Measurements from ENCODE around the gene VOPP1. TPM values are rescaled to one million over a fixed set of nuclear protein-coding genes. Genes with fewer than 3 reads are reported as not detected.

The VOPP1 gene
- total RNA-seq, 1 experiment from 2014 or later, result 21.6 TPM

GRCh38 chr7:55567571-55567970 is 4.7 kb downstream of the VOPP1 start:
- no peaks in the 10 kb centered on the region for H3K79me2 ChIP-seq (ENCODE audit: low read length)
- H3K9ac ChIP-seq (ENCODE audit: low read length), result no peak overlapping the region
- no peak overlapping the region for H2AFZ ChIP-seq (ENCODE audit: low read length)
- no peaks in the 10 kb centered on the region for H3K36me3 ChIP-seq (ENCODE audit: insufficient read depth, low read length)
- peaks cover 31% of the 10 kb centered on the region for H3K4me1 ChIP-seq (ENCODE audit: low read length)
- no peak overlapping the region for H3K4me2 ChIP-seq (ENCODE audit: low read depth, low read length, poor library complexity, severe bottlenecking)
- H3K27me3 ChIP-seq (ENCODE audit: low read length), result peaks cover 8% of the 10 kb centered on the region
- no peaks in the 10 kb centered on the region for H3K9me3 ChIP-seq (ENCODE audit: low read length)
- DNase-seq, result no peak
- H4K20me1 ChIP-seq (ENCODE audit: insufficient read depth, low read depth, low read length), result peaks cover 54% of the 10 kb centered on the region
- no peaks in the 10 kb centered on the region for H3K9me2 ChIP-seq (replicated peaks; ENCODE audit: insufficient read depth, low read length)
- H3K4me3 ChIP-seq (ENCODE audit: low read length), result no peak overlapping the region
- H3K27ac ChIP-seq (ENCODE audit: low read length), result no peak overlapping the region

- H4K20me1 ChIP-seq (ENCODE audit: insufficient read depth, low read depth, low read length), result peaks cover 59% of the 10 kb centered on the region
- no peak for DNase-seq
- H3K79me2 ChIP-seq (ENCODE audit: low read length), result no peaks in the 10 kb centered on the region
- no peak overlapping the region for H3K4me2 ChIP-seq (ENCODE audit: low read depth, low read length, poor library complexity, severe bottlenecking)
- H2AFZ ChIP-seq (ENCODE audit: low read length), result no peak overlapping the region
- H3K9me3 ChIP-seq (ENCODE audit: low read length), result no peaks in the 10 kb centered on the region
- H3K27me3 ChIP-seq (ENCODE audit: low read length), result peaks cover 5% of the 10 kb centered on the region; the same call in 1 of the 2 replicates
- H3K9me2 ChIP-seq (replicated peaks; ENCODE audit: insufficient read depth, low read length), result no peaks in the 10 kb centered on the region
- H3K27ac ChIP-seq (ENCODE audit: low read length), result no peak overlapping the region
- no peaks in the 10 kb centered on the region for H3K36me3 ChIP-seq (ENCODE audit: insufficient read depth, low read length)
- no peak overlapping the region for H3K4me3 ChIP-seq (ENCODE audit: low read length)
- H3K4me1 ChIP-seq (ENCODE audit: low read length), result peaks cover 18% of the 10 kb centered on the region
- no peak overlapping the region for H3K9ac ChIP-seq (ENCODE audit: low read length)
Observed at GRCh38 chr7:55565681-55566080, 6.6 kb downstream of the VOPP1 start.

- H2AFZ ChIP-seq (ENCODE audit: low read length), result no peak overlapping the region
- peaks cover 57% of the 10 kb centered on the region for H4K20me1 ChIP-seq (ENCODE audit: insufficient read depth, low read depth, low read length)
- H3K79me2 ChIP-seq (ENCODE audit: low read length), result no peaks in the 10 kb centered on the region
- H3K36me3 ChIP-seq (ENCODE audit: insufficient read depth, low read length), result no peaks in the 10 kb centered on the region
- H3K9me2 ChIP-seq (replicated peaks; ENCODE audit: insufficient read depth, low read length), result no peaks in the 10 kb centered on the region
- H3K27ac ChIP-seq (ENCODE audit: low read length), result no peak overlapping the region
- no peak overlapping the region for H3K4me2 ChIP-seq (ENCODE audit: low read depth, low read length, poor library complexity, severe bottlenecking)
- H3K4me3 ChIP-seq (ENCODE audit: low read length), result no peak overlapping the region
- no peaks in the 10 kb centered on the region; the same call in 1 of the 2 replicates for H3K4me1 ChIP-seq (ENCODE audit: low read length)
- H3K9ac ChIP-seq (ENCODE audit: low read length), result no peak overlapping the region
- DNase-seq, result no peak
- no peaks in the 10 kb centered on the region for H3K9me3 ChIP-seq (ENCODE audit: low read length)
- no peaks in the 10 kb centered on the region for H3K27me3 ChIP-seq (ENCODE audit: low read length)
Observed at GRCh38 chr7:55563596-55564325, 8.5 kb downstream of the VOPP1 start.

- no peaks in the 10 kb centered on the region for H3K79me2 ChIP-seq (ENCODE audit: low read length)
- H3K27me3 ChIP-seq (ENCODE audit: low read length), result no peaks in the 10 kb centered on the region
- no peaks in the 10 kb centered on the region for H3K36me3 ChIP-seq (ENCODE audit: insufficient read depth, low read length)
- H3K9me3 ChIP-seq (ENCODE audit: low read length), result no peaks in the 10 kb centered on the region
- H2AFZ ChIP-seq (ENCODE audit: low read length), result no peak overlapping the region
- no peak overlapping the region for H3K9ac ChIP-seq (ENCODE audit: low read length)
- H4K20me1 ChIP-seq (ENCODE audit: insufficient read depth, low read depth, low read length), result peaks cover 61% of the 10 kb centered on the region
- H3K9me2 ChIP-seq (replicated peaks; ENCODE audit: insufficient read depth, low read length), result no peaks in the 10 kb centered on the region
- H3K4me1 ChIP-seq (ENCODE audit: low read length), result peaks cover 14% of the 10 kb centered on the region
- no peak overlapping the region for H3K27ac ChIP-seq (ENCODE audit: low read length)
- no peak for DNase-seq
- no peak overlapping the region for H3K4me3 ChIP-seq (ENCODE audit: low read length)
- H3K4me2 ChIP-seq (ENCODE audit: low read depth, low read length, poor library complexity, severe bottlenecking), result no peak overlapping the region
Observed at GRCh38 chr7:55561690-55562089, 10.6 kb downstream of the VOPP1 start.

GRCh38 chr7:55558962-55559920 is 13.1 kb downstream of the VOPP1 start:
- H3K36me3 ChIP-seq (ENCODE audit: insufficient read depth, low read length), result no peaks in the 10 kb centered on the region
- H3K4me2 ChIP-seq (ENCODE audit: low read depth, low read length, poor library complexity, severe bottlenecking), result no peak overlapping the region
- no peaks in the 10 kb centered on the region for H3K79me2 ChIP-seq (ENCODE audit: low read length)
- no peaks in the 10 kb centered on the region for H3K9me3 ChIP-seq (ENCODE audit: low read length)
- DNase-seq, result no peak
- peaks cover 68% of the 10 kb centered on the region for H4K20me1 ChIP-seq (ENCODE audit: insufficient read depth, low read depth, low read length)
- H3K27me3 ChIP-seq (ENCODE audit: low read length), result no peaks in the 10 kb centered on the region
- H3K4me1 ChIP-seq (ENCODE audit: low read length), result peaks cover 21% of the 10 kb centered on the region
- H3K9ac ChIP-seq (ENCODE audit: low read length), result no peak overlapping the region
- no peak overlapping the region for H3K4me3 ChIP-seq (ENCODE audit: low read length)
- no peak overlapping the region for H2AFZ ChIP-seq (ENCODE audit: low read length)
- no peak overlapping the region for H3K27ac ChIP-seq (ENCODE audit: low read length)
- H3K9me2 ChIP-seq (replicated peaks; ENCODE audit: insufficient read depth, low read length), result no peaks in the 10 kb centered on the region

- Histone ChIP-seq H3K27me3 (ENCODE audit: low read length) (no peaks in the 10 kb centered on the region), H3K4me2 (ENCODE audit: low read depth, low read length, poor library complexity, severe bottlenecking) (peak overlapping the region; percentile 38), H3K9me3 (ENCODE audit: low read length) (no peaks in the 10 kb centered on the region), H2AFZ (ENCODE audit: low read length) (no peak overlapping the region), H3K27ac (ENCODE audit: low read length) (no peak overlapping the region), H3K79me2 (ENCODE audit: low read length) (no peaks in the 10 kb centered on the region), H3K9ac (ENCODE audit: low read length) (no peak overlapping the region), H4K20me1 (ENCODE audit: insufficient read depth, low read depth, low read length) (peaks cover 72% of the 10 kb centered on the region), H3K36me3 (ENCODE audit: insufficient read depth, low read length) (no peaks in the 10 kb centered on the region), H3K4me1 (ENCODE audit: low read length) (peaks cover 21% of the 10 kb centered on the region), H3K9me2 (replicated peaks; ENCODE audit: insufficient read depth, low read length) (no peaks in the 10 kb centered on the region), H3K4me3 (ENCODE audit: low read length) (no peak overlapping the region)
- DNase-seq, result no peak
Observed at GRCh38 chr7:55557666-55558188, 14.6 kb downstream of the VOPP1 start.

GRCh38 chr7:55556492-55556891 is 15.8 kb downstream of the VOPP1 start:
- H3K9me3 ChIP-seq (ENCODE audit: low read length), result no peaks in the 10 kb centered on the region
- no peaks in the 10 kb centered on the region for H3K79me2 ChIP-seq (ENCODE audit: low read length)
- H3K4me2 ChIP-seq (ENCODE audit: low read depth, low read length, poor library complexity, severe bottlenecking), result no peak overlapping the region
- H3K4me1 ChIP-seq (ENCODE audit: low read length), result peaks cover 21% of the 10 kb centered on the region
- H3K9ac ChIP-seq (ENCODE audit: low read length), result no peak overlapping the region
- no peaks in the 10 kb centered on the region for H3K9me2 ChIP-seq (replicated peaks; ENCODE audit: insufficient read depth, low read length)
- H4K20me1 ChIP-seq (ENCODE audit: insufficient read depth, low read depth, low read length), result peaks cover 79% of the 10 kb centered on the region
- H3K27ac ChIP-seq (ENCODE audit: low read length), result no peak overlapping the region
- no peaks in the 10 kb centered on the region for H3K27me3 ChIP-seq (ENCODE audit: low read length)
- DNase-seq, result no peak
- H3K4me3 ChIP-seq (ENCODE audit: low read length), result no peak overlapping the region
- no peak overlapping the region for H2AFZ ChIP-seq (ENCODE audit: low read length)
- H3K36me3 ChIP-seq (ENCODE audit: insufficient read depth, low read length), result no peaks in the 10 kb centered on the region

- no peak overlapping the region for H3K4me2 ChIP-seq (ENCODE audit: low read depth, low read length, poor library complexity, severe bottlenecking)
- no peaks in the 10 kb centered on the region for H3K79me2 ChIP-seq (ENCODE audit: low read length)
- H3K27ac ChIP-seq (ENCODE audit: low read length), result no peak overlapping the region
- H3K9ac ChIP-seq (ENCODE audit: low read length), result no peak overlapping the region
- H3K9me2 ChIP-seq (replicated peaks; ENCODE audit: insufficient read depth, low read length), result no peaks in the 10 kb centered on the region
- peaks cover 21% of the 10 kb centered on the region for H3K4me1 ChIP-seq (ENCODE audit: low read length)
- peaks cover 81% of the 10 kb centered on the region for H4K20me1 ChIP-seq (ENCODE audit: insufficient read depth, low read depth, low read length)
- H3K36me3 ChIP-seq (ENCODE audit: insufficient read depth, low read length), result no peaks in the 10 kb centered on the region
- H2AFZ ChIP-seq (ENCODE audit: low read length), result no peak overlapping the region
- H3K9me3 ChIP-seq (ENCODE audit: low read length), result no peaks in the 10 kb centered on the region
- H3K27me3 ChIP-seq (ENCODE audit: low read length), result no peaks in the 10 kb centered on the region
- H3K4me3 ChIP-seq (ENCODE audit: low read length), result no peak overlapping the region
- no peak for DNase-seq
Observed at GRCh38 chr7:55556031-55556430, 16.3 kb downstream of the VOPP1 start.
